Gastroesophageal sphincter (tissue), 4 donors: ENCODE results near the gene LGALS8. TPM values are rescaled to one million over a fixed set of nuclear protein-coding genes. Genes with fewer than 3 reads are reported as not detected.

ENCODE experiments used
- ATAC-seq: fragments of 150-250 bp; one replicate; pipeline ENCODE4 v1.9.1; 2016; ENCODE audit warnings: mild to moderate bottlenecking, moderate library complexity
- H3K27ac ChIP-seq, 4 donors: fragments of 200-600 bp; sonication (generic) in 3 of 4; 1 replicate in 3 of 4; 2 replicates in 1 of 4; pipeline ENCODE4 v1.5.1; 2016 to 2019
- H3K27me3 ChIP-seq: fragments of 200-600 bp; sonication (generic); one replicate; pipeline ENCODE4 v1.5.1; 2019
- H3K36me3 ChIP-seq, 2 donors: fragments of 200-600 bp; sonication (generic); one replicate each; pipeline ENCODE4 v1.5.1; 2019; ENCODE audit warnings: control low read depth in 1 of 2
- H3K4me1 ChIP-seq, 3 donors: fragments of 200-600 bp; sonication (generic); 1 replicate in 2 of 3; 2 replicates in 1 of 3; pipeline ENCODE4 v1.5.1; 2016 to 2019; ENCODE audit warnings: control low read depth in 2 of 3
- H3K4me3 ChIP-seq, 2 donors: fragments of 200-600 bp; sonication (generic); one replicate each; pipeline ENCODE4 v1.5.1; 2019; ENCODE audit warnings: mild to moderate bottlenecking in 1 of 2, moderate library complexity in 1 of 2
- H3K9me3 ChIP-seq, 3 donors: fragments of 200-600 bp; sonication (generic); one replicate each; pipeline ENCODE4 v1.5.1; 2017 to 2019; ENCODE audit warnings: control low read depth in 2 of 3
- CTCF ChIP-seq, 4 experiments: fragments of 200-600 bp in 2 of 4; fragments of 450-650 bp in 2 of 4; sonication (generic) in 1 of 4; IDR thresholded peaks; one replicate each; pipeline ENCODE4 v1.5.1; 2017 to 2019; ENCODE audit warnings: antibody characterized with exemption in 4 of 4, mild to moderate bottlenecking in 2 of 4, moderate library complexity in 2 of 4
- EP300 ChIP-seq: sonication (generic); formaldehyde crosslinking; IDR thresholded peaks from one replicate; pipeline ENCODE4 v1.6.1; 2017; ENCODE audit warnings: antibody characterized with exemption, mild to moderate bottlenecking
- POLR2A ChIP-seq, 2 donors: fragments of 450-650 bp; IDR thresholded peaks; one replicate each; pipeline ENCODE4 v1.6.1; 2017; ENCODE audit warnings: antibody characterized with exemption in 2 of 2, mild to moderate bottlenecking in 2 of 2, moderate library complexity in 1 of 2
- POLR2AphosphoS5 ChIP-seq: sonication (generic); formaldehyde crosslinking; IDR thresholded peaks from one replicate; pipeline ENCODE4 v1.6.1; 2017; ENCODE audit warnings: antibody characterized with exemption
- WGBS, 2 donors: methylation state at CpG; one replicate each; pipeline ENCODE4 v1.1.5; 2018; ENCODE audit warnings: low coverage in 1 of 2; 5-methylcytosine and 5-hydroxymethylcytosine counted together
- total RNA-seq, 4 donors: library from RNA; depleted of rRNA; stranded (reverse); fragments of >200 nt; gene quantifications; one replicate each; pipeline ENCODE4 v1.1.0, GENCODE V29; 2016

Gene LGALS8
- total RNA-seq, 4 donors from 2014 or later: 50.5 to 81.8 (median 54.7) TPM

- Histone ChIP-seq H3K36me3 (no peaks in the 10 kb centered on the region), H3K27me3 (no peaks in the 10 kb centered on the region), H3K4me3 (no peak overlapping the region), H3K27ac (no peak overlapping the region), H3K4me1 (no peaks in the 10 kb centered on the region), H3K9me3 (no peaks in the 10 kb centered on the region)
- 50 to 69% methylated on average over 2 to 4 of the region's 4 CpGs for WGBS, 2 donors
- no peak for ATAC-seq
- TF ChIP-seq EP300 (no peak), POLR2A (IDR thresholded peaks at IDR 0.05) (no peak), POLR2AphosphoS5 (no peak), CTCF (IDR thresholded peaks at IDR 0.05) (no peak)
Measured at GRCh38 chr1:236515443-236515958, 8.3 kb upstream of the LGALS8 start.

- no peak for ATAC-seq
- no peak overlapping the region for H3K4me3 ChIP-seq
- H3K27ac ChIP-seq: no peak overlapping the region
- 30 to 33% methylated on average over 8 of the region's 8 CpGs for whole genome bisulfite sequencing, 2 donors
- H3K9me3 ChIP-seq: no peaks in the 10 kb centered on the region
- no peaks in the 10 kb centered on the region for H3K36me3 ChIP-seq
- H3K4me1 ChIP-seq: no peaks in the 10 kb centered on the region
- no peaks in the 10 kb centered on the region for H3K27me3 ChIP-seq
- TF ChIP-seq POLR2A (IDR thresholded peaks at IDR 0.05) (no peak), CTCF (IDR thresholded peaks at IDR 0.05) (no peak), EP300 (no peak), POLR2AphosphoS5 (no peak)
Measured at GRCh38 chr1:236516929-236517704, 6.7 kb upstream of the LGALS8 start.

- Histone ChIP-seq H3K36me3 (no peaks in the 10 kb centered on the region), H3K9me3 (no peaks in the 10 kb centered on the region), H3K27me3 (no peaks in the 10 kb centered on the region), H3K27ac (no peak overlapping the region), H3K4me3 (no peak overlapping the region), H3K4me1 (peaks cover 0 to 5% (median 2%) of the 10 kb centered on the region in 3 donors)
- ATAC-seq: no peak
- TF ChIP-seq EP300 (no peak), CTCF (IDR thresholded peaks at IDR 0.05) (no peak), POLR2AphosphoS5 (no peak), POLR2A (IDR thresholded peaks at IDR 0.05) (no peak)
- WGBS, 2 donors: 75 to 81% methylated on average over 5 of the region's 5 CpGs
Measured at GRCh38 chr1:236518322-236518721, 5.5 kb upstream of the LGALS8 start.

- Histone ChIP-seq H3K9me3 (no peaks in the 10 kb centered on the region), H3K27me3 (no peaks in the 10 kb centered on the region), H3K4me3 (no peak overlapping the region), H3K4me1 (peaks cover 2 to 16% (median 2%) of the 10 kb centered on the region in 3 donors), H3K36me3 (no peaks in the 10 kb centered on the region), H3K27ac (no peak overlapping the region)
- no peak for ATAC-seq
- TF ChIP-seq CTCF (IDR thresholded peaks at IDR 0.05) (no peak), EP300 (no peak), POLR2A (IDR thresholded peaks at IDR 0.05) (no peak), POLR2AphosphoS5 (no peak)
- 76% methylated on average over 4 of the region's 4 CpGs; no CpG with 5 or more reads in 1 of the 2 donors for WGBS, 2 donors
Measured at GRCh38 chr1:236520445-236521005, 3.3 kb upstream of the LGALS8 start.
